Islet of Langerhans (tissue), 1 donor: ENCODE results near the gene U2AF2.

Source experiments
- FAIRE-seq: peaks from one replicate; lab custom pipeline; 2011; peaks lifted over from hg19 to GRCh38; lab: Jason Lieb, UNC

U2AF2 gene

GRCh38 chr19:55621673-55622231 is 33.1 kb upstream of the U2AF2 start:
- no peak for FAIRE-seq

GRCh38 chr19:55622242-55622969 is 32.4 kb upstream of the U2AF2 start:
- FAIRE-seq, result no peak

- FAIRE-seq, result no peak
These were observed 31.7 kb upstream of the U2AF2 start for GRCh38 chr19:55623130-55623529.

- FAIRE-seq, result no peak
These were observed 31.3 kb upstream of the U2AF2 start for GRCh38 chr19:55623561-55623960.

GRCh38 chr19:55624109-55625003 is 30.5 kb upstream of the U2AF2 start, which contains the start of gene ZNF784:
ZNF784 (minus strand) TSS chr19:55624566; CDS start chr19:55624561, 5 bp downstream.
- FAIRE-seq, result no peak

- FAIRE-seq, result no peak
These were observed 29.9 kb upstream of the U2AF2 start for GRCh38 chr19:55625004-55625326.

- FAIRE-seq, result no peak
These were observed 28.5 kb upstream of the U2AF2 start for GRCh38 chr19:55626350-55626749.

- FAIRE-seq, result peak; percentile 33
These were observed 22.4 kb upstream of the U2AF2 start for GRCh38 chr19:55632463-55632834.

- no peak for FAIRE-seq
These were observed 21.0 kb upstream of the U2AF2 start for GRCh38 chr19:55633861-55634260.

- no peak for FAIRE-seq
These were observed 19.5 kb upstream of the U2AF2 start for GRCh38 chr19:55635334-55635717.

- FAIRE-seq, result no peak
These were observed 18.9 kb upstream of the U2AF2 start for GRCh38 chr19:55635856-55636440.

- FAIRE-seq, result no peak
These were observed 18.1 kb upstream of the U2AF2 start for GRCh38 chr19:55636723-55637122.

GRCh38 chr19:55637534-55637933 is 17.3 kb upstream of the U2AF2 start:
- no peak for FAIRE-seq

GRCh38 chr19:55638864-55639359 is 15.9 kb upstream of the U2AF2 start:
- no peak for FAIRE-seq

GRCh38 chr19:55640043-55640576 is 14.7 kb upstream of the U2AF2 start:
- no peak for FAIRE-seq

- FAIRE-seq, result no peak
These were observed 14.0 kb upstream of the U2AF2 start, which contains the start of gene ZNF580 for GRCh38 chr19:55640577-55641425. ZNF580 (plus strand) TSS chr19:55641002; CDS start chr19:55642509, 1,507 bp downstream.

- FAIRE-seq, result no peak
These were observed 13.2 kb upstream of the U2AF2 start for GRCh38 chr19:55641426-55642152.

GRCh38 chr19:55642153-55643002 is 12.5 kb upstream of the U2AF2 start:
- FAIRE-seq, result no peak

- FAIRE-seq, result no peak
These were observed 11.6 kb upstream of the U2AF2 start, which contains the start of gene ZNF581 for GRCh38 chr19:55643003-55643886. ZNF581 (plus strand) TSS chr19:55643649; CDS start chr19:55644572, 923 bp downstream.
